HCT116 (cell line): ENCODE data around the gene DDX10. TPM values are rescaled to one million over a fixed set of nuclear protein-coding genes. Genes with fewer than 3 reads are reported as not detected.

ENCODE experiments used
- ATAC-seq: fragments of 200-7000 bp; cut with Tn5 transposase; 2 replicates; pipeline ENCODE4 v1.9.1; 2020; ENCODE audit warnings: mild to moderate bottlenecking, moderate library complexity
- BruUV-seq: library from RNA; stranded (reverse); fragments of 400-500 nt; replicated peaks from 2 replicates; lab custom pipeline; 2021; lab: Mats Ljungman, UMichigan
- CTCF ChIA-PET: fragments of 300-600 bp; sonication (Branson Sonifier 250); formaldehyde crosslinking; loops from one replicate; lab custom pipeline; 2021; ENCODE audit warnings: antibody characterized with exemption; lab: Charles Lee
- POLR2A ChIA-PET: fragments of 300-600, 350-600 bp; sonication (Branson Sonifier 250); formaldehyde crosslinking; loops from one replicate; lab custom pipeline; 2021; ENCODE audit warnings: antibody characterized with exemption; lab: Charles Lee
- RAD21 ChIA-PET, 2 experiments: fragments of 300-600 bp; sonication (Branson Sonifier 250); formaldehyde crosslinking; loops; one replicate each; lab custom pipeline; 2023; ENCODE audit warnings: low total read pairs in 2 of 2; ENCODE audit not compliant: uncharacterized antibody in 2 of 2, unreplicated experiment in 2 of 2, low non-redundant PET in 1 of 2; lab: Charles Lee
- DNase-seq: peaks from one replicate; pipeline ENCODE4 v3.0.0-alpha.2; 2010; ENCODE audit warnings: low read depth, low spot score
- H2AFZ ChIP-seq: fragments of 200-600 bp; shearing (Covaris generic), sonication (generic); 2 replicates; pipeline ENCODE4 v1.6.1; 2017; ENCODE audit warnings: low read depth, mixed run types, mixed read lengths, antibody characterized with exemption, low read length; ENCODE audit not compliant: poor library complexity, severe bottlenecking
- H3K27ac ChIP-seq: 2 replicates; pipeline ENCODE4 v1.5.1; 2012; ENCODE audit warnings: low read depth, low read length
- H3K27me3 ChIP-seq: fragments of 200-600 bp; sonication (generic); 2 replicates; pipeline ENCODE4 v1.6.1; 2016; ENCODE audit warnings: mixed run types, low read length, mixed read lengths; ENCODE audit not compliant: insufficient read depth
- H3K36me3 ChIP-seq, 2 experiments: fragments of 200-500 bp in 1 of 2; fragments of 200-600 bp in 1 of 2; sonication (Bioruptor generic) in 1 of 2; sonication (generic) in 1 of 2; 2 replicates each; pipeline versions ENCODE4 v1.5.1 to v1.6.1; 2014 to 2016; ENCODE audit warnings: low read length in 2 of 2, inconsistent platforms in 1 of 2, mixed read lengths in 1 of 2, mixed run types in 1 of 2; ENCODE audit not compliant: insufficient read depth in 2 of 2, control insufficient read depth in 1 of 2
- H3K4me1 ChIP-seq, 2 experiments: fragments of 200-600 bp in 1 of 2; sonication (generic) in 1 of 2; 2 replicates each; pipeline versions ENCODE4 v1.5.1 to v1.6.1; 2012 to 2017; ENCODE audit warnings: low read length in 2 of 2, inconsistent platforms in 1 of 2, mild to moderate bottlenecking in 1 of 2, mixed read lengths in 1 of 2, mixed run types in 1 of 2, moderate library complexity in 1 of 2; ENCODE audit not compliant: insufficient read depth in 2 of 2, control insufficient read depth in 1 of 2
- H3K4me2 ChIP-seq: fragments of 200-600 bp; sonication (generic); 2 replicates; pipeline ENCODE4 v1.6.1; 2017; ENCODE audit warnings: mixed run types, low read length, mixed read lengths
- H3K4me3 ChIP-seq, 2 experiments: fragments of 200-600 bp in 1 of 2; sonication (generic) in 1 of 2; replicated peaks in 1 of 2; 2 replicates each; pipeline ENCODE4 v1.5.1; 2011 to 2016; ENCODE audit warnings: low read length in 2 of 2, control low read depth in 1 of 2, low read depth in 1 of 2, mild to moderate bottlenecking in 1 of 2, mixed read lengths in 1 of 2, mixed run types in 1 of 2
- H3K79me2 ChIP-seq: fragments of 200-600 bp; sonication (generic); 2 replicates; pipeline ENCODE4 v1.6.1; 2017; ENCODE audit warnings: mild to moderate bottlenecking, mixed run types, low read length, moderate library complexity, mixed read lengths; ENCODE audit not compliant: insufficient read depth
- H3K9ac ChIP-seq: fragments of 200-600 bp; sonication (generic); 2 replicates; pipeline ENCODE4 v1.6.1; 2016; ENCODE audit warnings: low read length, mixed read lengths
- H3K9me2 ChIP-seq: fragments of 200-600 bp; sonication (generic), shearing (Covaris generic); 2 replicates; pipeline ENCODE4 v1.6.1; 2017; ENCODE audit warnings: mixed run types, mild to moderate bottlenecking, moderate library complexity; ENCODE audit not compliant: insufficient read depth
- H3K9me3 ChIP-seq, 2 experiments: fragments of 200-500 bp in 1 of 2; fragments of 200-600 bp in 1 of 2; sonication (Bioruptor generic) in 1 of 2; sonication (generic) in 1 of 2; 2 replicates each; pipeline ENCODE4 v1.6.1; 2014 to 2017; ENCODE audit warnings: low read length in 2 of 2, mixed read lengths in 2 of 2, inconsistent platforms in 1 of 2, low read depth in 1 of 2, mild to moderate bottlenecking in 1 of 2, mixed run types in 1 of 2, moderate library complexity in 1 of 2; ENCODE audit not compliant: control insufficient read depth in 1 of 2, insufficient read depth in 1 of 2
- H4K20me1 ChIP-seq: fragments of 200-600 bp; sonication (generic), shearing (Covaris generic); 2 replicates; pipeline ENCODE4 v1.6.1; 2017; ENCODE audit warnings: mixed run types, mild to moderate bottlenecking, moderate library complexity; ENCODE audit not compliant: insufficient read depth
- CBX3 ChIP-seq: IDR thresholded peaks from 2 replicates; pipeline ENCODE4 v1.6.1; 2012; ENCODE audit warnings: low read depth
- CEBPB ChIP-seq: IDR thresholded peaks from 2 replicates; pipeline ENCODE4 v1.6.1; 2012; ENCODE audit warnings: low read depth
- EGR1 ChIP-seq: IDR thresholded peaks from 2 replicates; pipeline ENCODE4 v1.6.1; 2012; ENCODE audit warnings: low read depth
- EZH2 ChIP-seq: fragments of 200-600 bp; sonication (generic); IDR thresholded peaks from 2 replicates; pipeline ENCODE4 v1.6.1; 2017; ENCODE audit warnings: antibody characterized with exemption, mixed run types
- FOSL1 ChIP-seq: IDR thresholded peaks from 2 replicates; pipeline ENCODE4 v1.6.1; 2012; ENCODE audit warnings: low read depth
- POLR2A ChIP-seq: IDR thresholded peaks from 2 replicates; pipeline ENCODE4 v1.7.0; 2011; ENCODE audit warnings: borderline replicate concordance; ENCODE audit not compliant: insufficient read depth, insufficient read length; ENCODE audit errors: extremely low read depth
- POLR2AphosphoS5 ChIP-seq: IDR thresholded peaks from 2 replicates; pipeline ENCODE4 v1.6.1; 2011; ENCODE audit warnings: mild to moderate bottlenecking, low read depth, low read length, moderate library complexity
- RAD21 ChIP-seq: IDR thresholded peaks from 2 replicates; pipeline ENCODE4 v1.6.1; 2012; ENCODE audit warnings: low read depth, mild to moderate bottlenecking
- SIN3A ChIP-seq: IDR thresholded peaks from 2 replicates; pipeline ENCODE4 v1.6.1; 2012; ENCODE audit warnings: low read depth
- SRF ChIP-seq: IDR thresholded peaks from 2 replicates; pipeline ENCODE4 v1.6.1; 2012; ENCODE audit warnings: low read depth
- ZNF274 ChIP-seq: fragments of 200-500 bp; sonication (Bioruptor generic); IDR thresholded peaks from 2 replicates; pipeline ENCODE4 v1.6.1; 2014; ENCODE audit warnings: mild to moderate bottlenecking, low read depth, low read length, inconsistent platforms
- intact Hi-C: fragments of 100-400 bp; cut with micrococcal nuclease; formaldehyde crosslinking; loops from 2 replicates; pipeline ENCODE4 v1.10.0; 2022
- total RNA-seq: library from RNA; stranded (reverse); gene quantifications from one replicate; pipeline ENCODE4 v1.2.1, GENCODE V29; 2021; ENCODE audit not compliant: unreplicated experiment
- TF ChIP-seq, protein P1 (sequence below): IDR thresholded peaks from 2 replicates; pipeline ENCODE4 v1.6.1; 2012; ENCODE audit warnings: low read depth
- TF ChIP-seq, protein P2 (sequence below): IDR thresholded peaks from 2 replicates; pipeline ENCODE4 v1.6.1; 2012

DDX10 gene
- total RNA-seq, 1 experiment from 2014 or later = 66.5 TPM

DNA sequence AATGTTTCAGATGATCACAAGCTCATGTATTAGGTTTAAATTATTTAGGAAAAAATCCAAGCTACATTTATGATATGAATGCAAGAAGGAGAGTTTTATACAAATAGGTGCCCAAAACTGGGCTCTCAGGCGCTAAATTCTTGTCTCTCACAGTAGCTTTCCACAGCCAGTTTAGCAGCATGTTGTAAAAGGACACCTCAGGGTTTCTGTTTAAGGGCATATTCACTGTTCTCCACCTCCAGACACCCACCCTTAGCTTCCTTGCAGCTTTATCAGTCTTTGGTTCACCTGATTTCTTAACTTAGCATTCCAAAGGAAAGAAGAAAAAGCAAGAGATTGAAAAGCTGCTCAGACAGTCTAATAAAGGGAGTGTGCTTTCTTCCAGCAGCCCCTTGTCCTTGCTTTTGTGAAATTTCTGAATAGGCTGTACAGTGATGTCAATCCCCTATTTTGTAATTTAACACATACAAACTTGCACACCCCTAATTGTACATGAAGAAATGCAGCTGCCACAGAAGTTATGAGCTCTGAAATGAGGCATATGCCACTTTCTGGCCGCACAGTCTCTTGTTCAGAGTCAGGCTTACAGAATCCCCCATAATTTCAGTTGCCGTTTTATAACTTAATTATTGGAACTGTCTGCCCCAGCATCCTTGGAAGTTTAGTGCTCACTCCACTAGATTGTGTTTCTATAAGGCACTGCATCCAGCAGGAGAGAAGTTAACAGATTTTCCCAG lies 262.1 kb downstream of the DDX10 start:
- CTCF ChIA-PET = no interaction called here
- H3K4me3 ChIP-seq = no peak overlapping the region
- TF ChIP-seq ZNF274 (no peak), EZH2 (no peak), CBX3 (no peak), POLR2A (no peak), EGR1 (no peak), SRF (no peak), SIN3A (no peak), CEBPB (no peak), FOSL1 (no peak)
- no peak overlapping the region for H3K4me2 ChIP-seq
- ATAC-seq (no peak), DNase-seq (no peak)
- no peaks in the 10 kb centered on the region for H4K20me1 ChIP-seq
- no peak overlapping the region for H3K9ac ChIP-seq
- RAD21 ChIA-PET = no interaction called here
- H3K4me1 ChIP-seq = peaks cover 0 to 6% of the 10 kb centered on the region in 2 experiments; a peak in 2 of 4 replicates
- intact Hi-C loops = no loop called here
- no peaks in the 10 kb centered on the region for H3K9me3 ChIP-seq
- H3K27ac ChIP-seq = no peak overlapping the region
- no peak overlapping the region for H2AFZ ChIP-seq
- no peaks in the 10 kb centered on the region for H3K79me2 ChIP-seq
- POLR2A ChIA-PET = no interaction called here
- H3K36me3 ChIP-seq = no peaks in the 10 kb centered on the region
- no peaks in the 10 kb centered on the region for H3K27me3 ChIP-seq
- no TSS peak for BruUV-seq
- H3K9me2 ChIP-seq = no peaks in the 10 kb centered on the region

DNA sequence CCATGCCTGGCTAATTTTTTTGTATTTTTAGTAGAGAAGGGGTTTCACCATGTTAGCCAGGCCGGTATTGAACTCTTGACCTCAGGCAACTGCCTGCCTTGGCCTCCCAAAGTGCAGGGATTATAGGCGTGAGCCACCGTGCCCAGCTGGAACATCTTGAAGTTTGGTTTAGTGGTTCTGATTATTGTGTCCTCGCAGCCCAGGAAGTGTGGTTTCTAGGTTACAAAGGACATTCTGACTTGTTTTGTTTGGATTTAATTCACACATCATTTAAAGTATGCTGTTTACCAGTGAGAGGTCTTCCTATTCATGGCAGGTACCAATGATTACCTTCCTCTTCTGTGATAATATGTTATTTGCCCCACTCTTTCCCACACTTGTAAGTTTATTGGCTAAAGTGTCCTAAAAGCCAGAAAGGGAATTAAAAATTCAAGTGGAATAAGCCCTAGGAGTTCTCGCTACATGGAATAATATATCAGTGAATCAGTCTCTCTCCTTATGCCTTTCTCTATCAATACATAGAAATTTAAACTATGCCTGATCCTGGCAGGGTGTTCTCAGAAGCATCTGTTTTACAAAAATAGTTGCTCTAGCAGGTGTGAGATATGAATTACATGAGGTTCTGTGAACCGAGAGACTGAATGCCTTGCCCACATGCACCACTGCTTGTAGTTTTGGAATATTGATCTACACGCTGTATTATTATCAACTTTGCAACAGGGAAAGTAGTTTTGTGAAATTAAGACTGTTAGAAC lies 263.1 kb downstream of the DDX10 start:
- no peak overlapping the region for H3K27ac ChIP-seq

More for the DNA sequence above, 263.1 kb downstream of the DDX10 start:
- Histone ChIP-seq H3K4me3 (no peak overlapping the region), H3K4me2 (no peak overlapping the region), H3K36me3 (no peaks in the 10 kb centered on the region), H3K9ac (no peak overlapping the region), H3K9me2 (no peaks in the 10 kb centered on the region), H3K79me2 (no peaks in the 10 kb centered on the region), H3K4me1 (peaks cover 0 to 6% of the 10 kb centered on the region in 2 experiments; a peak in 2 of 4 replicates), H4K20me1 (no peaks in the 10 kb centered on the region), H3K27me3 (no peaks in the 10 kb centered on the region), H2AFZ (no peak overlapping the region), H3K9me3 (no peaks in the 10 kb centered on the region)
- BruUV-seq = no TSS peak
- intact Hi-C loops = no loop called here
- TF ChIP-seq, protein P1, sequence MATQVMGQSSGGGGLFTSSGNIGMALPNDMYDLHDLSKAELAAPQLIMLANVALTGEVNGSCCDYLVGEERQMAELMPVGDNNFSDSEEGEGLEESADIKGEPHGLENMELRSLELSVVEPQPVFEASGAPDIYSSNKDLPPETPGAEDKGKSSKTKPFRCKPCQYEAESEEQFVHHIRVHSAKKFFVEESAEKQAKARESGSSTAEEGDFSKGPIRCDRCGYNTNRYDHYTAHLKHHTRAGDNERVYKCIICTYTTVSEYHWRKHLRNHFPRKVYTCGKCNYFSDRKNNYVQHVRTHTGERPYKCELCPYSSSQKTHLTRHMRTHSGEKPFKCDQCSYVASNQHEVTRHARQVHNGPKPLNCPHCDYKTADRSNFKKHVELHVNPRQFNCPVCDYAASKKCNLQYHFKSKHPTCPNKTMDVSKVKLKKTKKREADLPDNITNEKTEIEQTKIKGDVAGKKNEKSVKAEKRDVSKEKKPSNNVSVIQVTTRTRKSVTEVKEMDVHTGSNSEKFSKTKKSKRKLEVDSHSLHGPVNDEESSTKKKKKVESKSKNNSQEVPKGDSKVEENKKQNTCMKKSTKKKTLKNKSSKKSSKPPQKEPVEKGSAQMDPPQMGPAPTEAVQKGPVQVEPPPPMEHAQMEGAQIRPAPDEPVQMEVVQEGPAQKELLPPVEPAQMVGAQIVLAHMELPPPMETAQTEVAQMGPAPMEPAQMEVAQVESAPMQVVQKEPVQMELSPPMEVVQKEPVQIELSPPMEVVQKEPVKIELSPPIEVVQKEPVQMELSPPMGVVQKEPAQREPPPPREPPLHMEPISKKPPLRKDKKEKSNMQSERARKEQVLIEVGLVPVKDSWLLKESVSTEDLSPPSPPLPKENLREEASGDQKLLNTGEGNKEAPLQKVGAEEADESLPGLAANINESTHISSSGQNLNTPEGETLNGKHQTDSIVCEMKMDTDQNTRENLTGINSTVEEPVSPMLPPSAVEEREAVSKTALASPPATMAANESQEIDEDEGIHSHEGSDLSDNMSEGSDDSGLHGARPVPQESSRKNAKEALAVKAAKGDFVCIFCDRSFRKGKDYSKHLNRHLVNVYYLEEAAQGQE = no peak
- TF ChIP-seq RAD21 (no peak), POLR2AphosphoS5 (no peak)
- TF ChIP-seq, protein P2, sequence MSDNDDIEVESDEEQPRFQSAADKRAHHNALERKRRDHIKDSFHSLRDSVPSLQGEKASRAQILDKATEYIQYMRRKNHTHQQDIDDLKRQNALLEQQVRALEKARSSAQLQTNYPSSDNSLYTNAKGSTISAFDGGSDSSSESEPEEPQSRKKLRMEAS = no peak
- DNase-seq (no peak), ATAC-seq (no peak)
- RAD21 ChIA-PET = no interaction called here
- POLR2A ChIA-PET = no interaction called here
- CTCF ChIA-PET = interaction anchor here (0.8 kb wide), 1 partner anchor 263 kb away, joined by 3 read pairs; the partner anchor contains the start of gene DDX10
